Stomach (tissue), 9 donors: ENCODE data around the gene NSDHL. TPM values are rescaled to one million over a fixed set of nuclear protein-coding genes. Genes with fewer than 3 reads are reported as not detected.

Source experiments
- DNase-seq, 2 donors: peaks; one replicate each; pipeline versions ENCODE4 v3.0.0 to v3.0.0-alpha.2; 2013 to 2019
- H3K27ac ChIP-seq, 5 donors: fragments of 200-600 bp in 4 of 5; sonication (generic) in 4 of 5; one replicate each; pipeline ENCODE4 v1.5.1; 2013 to 2019; ENCODE audit warnings: mild to moderate bottlenecking in 1 of 5, moderate library complexity in 1 of 5
- H3K27me3 ChIP-seq, 3 donors: fragments of 200-600 bp; sonication (generic); one replicate each; pipeline ENCODE4 v1.5.1; 2017 to 2019; ENCODE audit warnings: mixed run types in 1 of 3
- H3K36me3 ChIP-seq, 4 donors: fragments of 200-600 bp; sonication (generic); 1 replicate in 3 of 4; 2 replicates in 1 of 4; pipeline ENCODE4 v1.5.1; 2016 to 2019
- H3K4me1 ChIP-seq, 4 donors: fragments of 200-600 bp; sonication (generic); one replicate each; pipeline ENCODE4 v1.5.1; 2016 to 2019
- H3K4me3 ChIP-seq, 4 donors: fragments of 200-600 bp; sonication (generic) in 3 of 4; one replicate each; pipeline ENCODE4 v1.5.1; 2016 to 2019; ENCODE audit warnings: mild to moderate bottlenecking in 1 of 4
- H3K9me3 ChIP-seq, 4 donors: fragments of 200-600 bp; sonication (generic); one replicate each; pipeline ENCODE4 v1.5.1; 2016 to 2019
- EP300 ChIP-seq: sonication (generic); formaldehyde crosslinking; IDR thresholded peaks from one replicate; pipeline ENCODE4 v1.6.1; 2017; ENCODE audit warnings: antibody characterized with exemption
- POLR2A ChIP-seq, 4 donors: fragments of 450-650 bp; IDR thresholded peaks; one replicate each; pipeline ENCODE4 v1.6.1; 2016; ENCODE audit warnings: antibody characterized with exemption in 4 of 4, control low read depth in 2 of 4, mild to moderate bottlenecking in 1 of 4, moderate library complexity in 1 of 4
- POLR2AphosphoS5 ChIP-seq, 3 donors: sonication (generic); formaldehyde crosslinking; IDR thresholded peaks; one replicate each; pipeline ENCODE4 v1.6.1; 2016; ENCODE audit warnings: antibody characterized with exemption in 3 of 3
- WGBS, 5 donors: extraction: QIAGEN DNeasy Blood & Tissue Kit in 3 of 5; methylation state at CpG; one replicate each; pipeline versions ENCODE4 v1.1.5 to v1.1.7; 2013 to 2018; 5-methylcytosine and 5-hydroxymethylcytosine counted together
- intact Hi-C: fragments of 100-400 bp; cut with DNase I; formaldehyde crosslinking; loops from one replicate; pipeline ENCODE4 v1.15.1; 2023; ENCODE audit warnings: low total_unique reads
- polyA plus RNA-seq, 3 donors: library from polyadenylated mRNA; stranded (reverse); fragments of 200-250 nt; gene quantifications; one replicate each; pipeline ENCODE4 v1.2.3, GENCODE V29; 2013
- total RNA-seq, 5 donors: library from RNA; depleted of rRNA; stranded (reverse); fragments of >200 nt; gene quantifications; one replicate each; pipeline versions ENCODE4 v1.1.0 to v1.2.3, GENCODE V29; 2014 to 2016
- TF ChIP-seq, protein P1 (sequence below), 7 experiments: fragments of 450-650 bp in 4 of 7; fragments of 200-600 bp in 3 of 7; sonication (generic) in 3 of 7; IDR thresholded peaks; one replicate each; pipeline ENCODE4 v1.5.1; 2016 to 2019; ENCODE audit warnings: antibody characterized with exemption in 7 of 7, control low read depth in 2 of 7, mild to moderate bottlenecking in 1 of 7
- donor health status: healthy with polysubstance abuse.
- donor health status: Bipolar disorder and iron deficiency.
- donor health status: healthy.

Gene NSDHL
- total and polyA plus RNA-seq, 8 donors: 0.58 to 45.5 (median 8.9) TPM

- 33 to 70% (median 52%) methylated on average over 1 to 4 of the region's 4 CpGs for WGBS, 5 donors
These were observed 20.5 kb upstream of the NSDHL start for GRCh38 chrX:152810403-152810802.

DNA sequence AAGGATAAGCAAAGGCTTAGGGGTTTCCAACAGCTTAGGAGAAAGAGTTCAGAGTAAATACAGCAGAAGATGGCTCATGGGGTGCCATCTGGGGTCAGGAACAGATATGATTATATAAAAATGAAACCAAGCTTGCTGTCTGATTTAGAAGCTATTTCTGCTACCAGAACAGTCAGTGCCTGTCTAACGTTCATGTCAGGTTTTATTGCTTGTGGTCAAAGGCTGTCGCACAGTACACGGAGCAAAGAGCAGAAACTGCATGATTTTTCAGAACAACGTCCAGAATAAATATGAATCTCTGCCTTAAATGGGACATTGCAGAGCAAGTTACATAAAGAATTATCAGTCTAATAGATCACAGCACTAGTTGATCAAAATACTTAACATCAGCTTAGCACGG, 17.7 kb upstream of the NSDHL start:
- intact Hi-C loops: no loop called here
- Histone ChIP-seq H3K9me3 (no peaks in the 10 kb centered on the region), H3K4me1 (no peaks in the 10 kb centered on the region), H3K4me3 (no peak overlapping the region), H3K36me3 (no peaks in the 10 kb centered on the region), H3K27me3 (peaks cover 0 to 4% (median 0%) of the 10 kb centered on the region in 3 donors), H3K27ac (no peak overlapping the region)
- TF ChIP-seq, protein P1, sequence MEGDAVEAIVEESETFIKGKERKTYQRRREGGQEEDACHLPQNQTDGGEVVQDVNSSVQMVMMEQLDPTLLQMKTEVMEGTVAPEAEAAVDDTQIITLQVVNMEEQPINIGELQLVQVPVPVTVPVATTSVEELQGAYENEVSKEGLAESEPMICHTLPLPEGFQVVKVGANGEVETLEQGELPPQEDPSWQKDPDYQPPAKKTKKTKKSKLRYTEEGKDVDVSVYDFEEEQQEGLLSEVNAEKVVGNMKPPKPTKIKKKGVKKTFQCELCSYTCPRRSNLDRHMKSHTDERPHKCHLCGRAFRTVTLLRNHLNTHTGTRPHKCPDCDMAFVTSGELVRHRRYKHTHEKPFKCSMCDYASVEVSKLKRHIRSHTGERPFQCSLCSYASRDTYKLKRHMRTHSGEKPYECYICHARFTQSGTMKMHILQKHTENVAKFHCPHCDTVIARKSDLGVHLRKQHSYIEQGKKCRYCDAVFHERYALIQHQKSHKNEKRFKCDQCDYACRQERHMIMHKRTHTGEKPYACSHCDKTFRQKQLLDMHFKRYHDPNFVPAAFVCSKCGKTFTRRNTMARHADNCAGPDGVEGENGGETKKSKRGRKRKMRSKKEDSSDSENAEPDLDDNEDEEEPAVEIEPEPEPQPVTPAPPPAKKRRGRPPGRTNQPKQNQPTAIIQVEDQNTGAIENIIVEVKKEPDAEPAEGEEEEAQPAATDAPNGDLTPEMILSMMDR (IDR thresholded peaks at IDR 0.05): no peak
- TF ChIP-seq POLR2A (IDR thresholded peaks at IDR 0.05) (no peak), POLR2AphosphoS5 (IDR thresholded peaks at IDR 0.05) (no peak), EP300 (no peak)
- WGBS, 5 donors: 39 to 60% (median 51%) methylated on average over 5 of the region's 5 CpGs
- DNase-seq: no peak

More at GRCh38 chrX:152810403-152810802, 20.5 kb upstream of the NSDHL start:
- Histone ChIP-seq H3K27me3 (peaks cover 0 to 8% (median 0%) of the 10 kb centered on the region in 3 donors), H3K27ac (no peak overlapping the region), H3K9me3 (no peaks in the 10 kb centered on the region), H3K4me3 (no peak overlapping the region), H3K36me3 (no peaks in the 10 kb centered on the region), H3K4me1 (no peaks in the 10 kb centered on the region)
- intact Hi-C loops: no loop called here
- DNase-seq: peak in 1 of 2 donors; percentile 50
- TF ChIP-seq, protein P1 (IDR thresholded peaks at IDR 0.05): no peak
- TF ChIP-seq POLR2AphosphoS5 (IDR thresholded peaks at IDR 0.05) (no peak), POLR2A (IDR thresholded peaks at IDR 0.05) (no peak)

- TF ChIP-seq POLR2A (IDR thresholded peaks at IDR 0.05): no peak
- no peak for TF ChIP-seq POLR2AphosphoS5 (IDR thresholded peaks at IDR 0.05)
- TF ChIP-seq EP300: no peak
- TF ChIP-seq, protein P1 (IDR thresholded peaks at IDR 0.05): no peak
- Histone ChIP-seq H3K4me3 (no peak overlapping the region), H3K9me3 (no peaks in the 10 kb centered on the region), H3K27me3 (peaks cover 0 to 4% (median 0%) of the 10 kb centered on the region in 3 donors), H3K4me1 (no peaks in the 10 kb centered on the region), H3K36me3 (no peaks in the 10 kb centered on the region), H3K27ac (no peak overlapping the region)
- intact Hi-C loops: no loop called here
- 60 to 72% (median 71%) methylated on average over 5 of the region's 5 CpGs for WGBS, 5 donors
- DNase-seq: no peak
These were observed 16.8 kb upstream of the NSDHL start for GRCh38 chrX:152814048-152814447.

DNA sequence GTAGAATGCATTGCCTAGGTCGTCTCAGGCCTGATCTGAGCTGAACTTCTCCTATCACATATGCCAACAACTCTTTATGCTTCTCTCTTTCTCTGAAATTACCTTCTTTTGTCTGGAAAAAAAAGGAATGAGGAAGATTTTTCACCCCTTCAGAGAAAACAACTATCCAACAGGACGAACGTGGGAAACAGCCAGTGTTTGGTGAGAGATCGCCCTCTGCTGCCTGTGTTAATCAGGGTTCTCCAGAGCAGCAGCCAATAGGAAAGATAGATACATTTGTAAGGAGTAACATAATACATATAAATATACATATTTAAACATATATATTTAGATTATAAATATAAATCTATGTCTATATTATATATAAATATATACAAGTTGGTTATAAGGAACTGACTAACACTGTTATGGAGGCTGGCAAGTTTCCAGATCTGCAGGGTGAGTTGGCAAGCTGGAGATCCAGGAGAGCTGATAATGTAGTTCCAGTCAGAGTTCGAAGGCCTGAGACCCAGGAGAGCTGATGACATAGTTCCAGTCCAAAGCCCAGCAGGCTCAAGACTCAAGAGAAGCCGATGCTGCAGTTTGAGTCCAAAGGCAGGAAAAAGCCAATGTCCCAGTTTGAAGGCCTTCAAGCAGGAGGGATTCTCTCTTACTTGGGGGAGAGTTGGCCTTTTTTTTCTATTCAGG, 13.6 kb upstream of the NSDHL start:
- WGBS, 5 donors: 21 to 26% (median 25%) methylated on average over 6 of the region's 6 CpGs
- no peak overlapping the region for H3K27ac ChIP-seq
- TF ChIP-seq, protein P1 (IDR thresholded peaks at IDR 0.05): peak in 1 of 7 experiments; percentile 14
- no peak for TF ChIP-seq EP300

More for the DNA sequence above, 13.6 kb upstream of the NSDHL start:
- Histone ChIP-seq H3K4me3 (no peak overlapping the region), H3K9me3 (no peaks in the 10 kb centered on the region), H3K4me1 (no peaks in the 10 kb centered on the region), H3K36me3 (no peaks in the 10 kb centered on the region), H3K27me3 (peaks cover 0 to 4% (median 0%) of the 10 kb centered on the region in 3 donors)
- intact Hi-C loops: no loop called here
- DNase-seq: peak in 1 of 2 donors; percentile 61
